SK-N-SH (cell line): ENCODE results near the gene ADAMTS2. TPM values are rescaled to one million over a fixed set of nuclear protein-coding genes. Genes with fewer than 3 reads are reported as not detected.

ENCODE experiments used
- CTCF ChIA-PET: fragments of 300-600, 350-600 bp; formaldehyde crosslinking; extraction: SDS; loops from one replicate; lab custom pipeline; 2021; lab: Yijun Ruan, JAX
- POLR2A ChIA-PET: fragments of 350-600 bp; sonication (Branson Sonifier 250); formaldehyde crosslinking; extraction: SDS; loops from one replicate; lab custom pipeline; 2020; ENCODE audit warnings: antibody characterized with exemption, inconsistent platforms; lab: Yijun Ruan, JAX
- DNase-seq: peaks from one replicate; pipeline ENCODE4 v3.0.0; 2012
- H2AFZ ChIP-seq: fragments of 200-600 bp; sonication (generic); 2 replicates; pipeline ENCODE4 v1.8.1; 2016; ENCODE audit warnings: antibody characterized with exemption, mild to moderate bottlenecking, low read depth
- H3F3A ChIP-seq: fragments of 200-600 bp; sonication (generic); replicated peaks from 2 replicates; pipeline ENCODE3; 2016; ENCODE audit warnings: antibody characterized with exemption, mild to moderate bottlenecking; ENCODE audit not compliant: insufficient read depth
- H3K27ac ChIP-seq, 2 experiments: fragments of 200-500 bp in 1 of 2; fragments of 200-600 bp in 1 of 2; sonication (Bioruptor generic) in 1 of 2; sonication (generic), shearing (Covaris generic) in 1 of 2; 2 replicates each; pipeline versions ENCODE4 v1.5.1 to v1.6.1; 2014 to 2016; ENCODE audit warnings: low read depth in 2 of 2, inconsistent platforms in 1 of 2, low read length in 1 of 2, mild to moderate bottlenecking in 1 of 2, mixed read lengths in 1 of 2
- H3K27me3 ChIP-seq: fragments of 200-600 bp; sonication (generic), shearing (Covaris generic); 2 replicates; pipeline ENCODE4 v1.6.1; 2016; ENCODE audit warnings: mixed run types; ENCODE audit not compliant: insufficient read depth
- H3K36me3 ChIP-seq, 2 experiments: fragments of 200-500 bp in 1 of 2; fragments of 200-600 bp in 1 of 2; sonication (Bioruptor generic) in 1 of 2; sonication (generic) in 1 of 2; replicated peaks in 1 of 2; 2 replicates each; pipeline versions ENCODE3 to v1.5.1; 2014 to 2016; ENCODE audit warnings: low read length in 1 of 2, mild to moderate bottlenecking in 1 of 2; ENCODE audit not compliant: insufficient read depth in 2 of 2, control insufficient read depth in 1 of 2
- H3K4me1 ChIP-seq, 2 experiments: fragments of 200-500 bp in 1 of 2; fragments of 200-600 bp in 1 of 2; sonication (Bioruptor generic) in 1 of 2; sonication (generic), shearing (Covaris generic) in 1 of 2; 2 replicates each; pipeline versions ENCODE4 v1.5.1 to v1.6.1; 2014 to 2016; ENCODE audit warnings: low read depth in 1 of 2, low read length in 1 of 2, mixed run types in 1 of 2; ENCODE audit not compliant: insufficient read depth in 2 of 2, control insufficient read depth in 1 of 2
- H3K4me2 ChIP-seq: fragments of 200-600 bp; sonication (generic), shearing (Covaris generic); 2 replicates; pipeline ENCODE4 v1.6.1; 2017; ENCODE audit warnings: mixed run types
- H3K4me3 ChIP-seq, 2 experiments: fragments of 200-500 bp in 1 of 2; fragments of 200-600 bp in 1 of 2; sonication (Bioruptor generic) in 1 of 2; sonication (generic), shearing (Covaris generic) in 1 of 2; 2 replicates each; pipeline versions ENCODE4 v1.5.1 to v1.8.1; 2014 to 2016; ENCODE audit warnings: low read depth in 2 of 2, inconsistent platforms in 1 of 2, low read length in 1 of 2, mild to moderate bottlenecking in 1 of 2, mixed read lengths in 1 of 2, moderate library complexity in 1 of 2
- H3K79me2 ChIP-seq: fragments of 200-600 bp; sonication (generic); 2 replicates; pipeline ENCODE4 v1.8.1; 2017; ENCODE audit warnings: mild to moderate bottlenecking; ENCODE audit not compliant: insufficient read depth
- H3K9ac ChIP-seq: fragments of 200-600 bp; sonication (generic); 2 replicates; pipeline ENCODE4 v1.6.1; 2017; ENCODE audit warnings: mixed run types
- H3K9me2 ChIP-seq: fragments of 200-600 bp; sonication (generic); 2 replicates; pipeline ENCODE4 v1.6.1; 2017; ENCODE audit warnings: mixed run types
- H3K9me3 ChIP-seq: fragments of 200-600 bp; sonication (generic); 2 replicates; pipeline ENCODE4 v1.6.1; 2017; ENCODE audit warnings: mixed run types, mild to moderate bottlenecking, moderate library complexity
- H4K20me1 ChIP-seq: fragments of 200-600 bp; sonication (generic); 2 replicates; pipeline ENCODE4 v1.6.1; 2017; ENCODE audit warnings: mild to moderate bottlenecking, mixed run types; ENCODE audit not compliant: insufficient read depth
- EP300 ChIP-seq, 2 experiments: IDR thresholded peaks; 2 replicates each; pipeline versions ENCODE4 v1.4.0 to v1.6.1; 2012; ENCODE audit warnings: borderline replicate concordance in 1 of 2, low read depth in 1 of 2, low read length in 1 of 2
- FOXJ3 ChIP-seq: sonication (generic); formaldehyde crosslinking; IDR thresholded peaks from 2 replicates; pipeline ENCODE4 v1.5.1; 2020; ENCODE audit warnings: mild to moderate bottlenecking, missing genetic modification reagents
- JUND ChIP-seq: IDR thresholded peaks from 2 replicates; pipeline ENCODE4 v1.4.0; 2012
- MAX ChIP-seq: IDR thresholded peaks from 2 replicates; pipeline ENCODE4 v1.4.0; 2012; ENCODE audit warnings: low read depth
- MEF2A ChIP-seq: IDR thresholded peaks from 2 replicates; pipeline ENCODE4 v1.4.0; 2012; ENCODE audit warnings: low read depth, borderline replicate concordance
- MXI1 ChIP-seq: IDR thresholded peaks from 2 replicates; pipeline ENCODE4 v1.6.1; 2012; ENCODE audit warnings: mild to moderate bottlenecking, low read depth, low read length, improper control_type of control experiment
- NFIC ChIP-seq: IDR thresholded peaks from 2 replicates; pipeline ENCODE4 v1.4.0; 2012; ENCODE audit warnings: borderline replicate concordance
- NRF1 ChIP-seq: IDR thresholded peaks from 2 replicates; pipeline ENCODE4 v1.6.1; 2012; ENCODE audit warnings: low read depth, mild to moderate bottlenecking, low read length
- RAD21 ChIP-seq: IDR thresholded peaks from 2 replicates; pipeline ENCODE4 v1.6.1; 2012; ENCODE audit warnings: mild to moderate bottlenecking, low read length
- REST ChIP-seq: IDR thresholded peaks from 2 replicates; pipeline ENCODE4 v1.6.1; 2012; ENCODE audit warnings: mild to moderate bottlenecking, low read depth, low read length, moderate library complexity
- RFX5 ChIP-seq: IDR thresholded peaks from 2 replicates; pipeline ENCODE4 v1.6.1; 2012; ENCODE audit warnings: mild to moderate bottlenecking, improper control_type of control experiment, low read length
- RXRA ChIP-seq: IDR thresholded peaks from 2 replicates; pipeline ENCODE4 v1.4.0; 2012; ENCODE audit warnings: low read depth, mild to moderate bottlenecking, borderline replicate concordance
- SIN3A ChIP-seq: IDR thresholded peaks from 2 replicates; pipeline ENCODE4 v1.6.1; 2012; ENCODE audit warnings: low read depth, mild to moderate bottlenecking, low read length, moderate library complexity, borderline replicate concordance
- USF2 ChIP-seq: fragments of 150-350 bp; IDR thresholded peaks from 2 replicates; pipeline ENCODE4 v1.6.1; 2017; ENCODE audit warnings: antibody characterized with exemption, low read length, low read depth, borderline replicate concordance
- WGBS: methylation state at CpG from one replicate; pipeline ENCODE4 v1.1.6; 2017; ENCODE audit warnings: low lambda C conversion rate; 5-methylcytosine and 5-hydroxymethylcytosine counted together
- polyA plus RNA-seq, 3 experiments: library from polyadenylated mRNA; depleted of rRNA; stranded (reverse); fragments of >200 nt; gene quantifications; 2 replicates each; pipeline ENCODE4 v1.2.3, GENCODE V29; 2012

Gene ADAMTS2
- polyA plus RNA-seq, 1 of the 3 experiments (the other 2 are of a cell fraction), result 0.12 TPM

- POLR2A ChIA-PET, result interaction anchor here (0.7 to 1.0 kb wide), 2 partner anchors 17 to 20 kb away, joined by 3 read pairs; no protein-coding TSS in a partner anchor
- Histone ChIP-seq H3K79me2 (no peaks in the 10 kb centered on the region), H3K9me3 (no peaks in the 10 kb centered on the region), H4K20me1 (no peaks in the 10 kb centered on the region), H3K9me2 (no peaks in the 10 kb centered on the region), H3K4me1 (peaks cover 0 to 44% of the 10 kb centered on the region in 2 experiments; a peak in 1 of 4 replicates), H3K4me2 (0 out of 2 replicates have a peak overlapping the region, but pooled peaks have one; percentile 7), H3K4me3 (peak overlapping the region in 1 of 2 experiments; percentile 58; a peak in 2 of 4 replicates), H3K36me3 (no peaks in the 10 kb centered on the region), H2AFZ (no peak overlapping the region), H3F3A (no peaks in the 10 kb centered on the region), H3K9ac (no peak overlapping the region), H3K27me3 (no peaks in the 10 kb centered on the region), H3K27ac (peak overlapping the region in 1 of 2 experiments; percentile 90; a peak in 2 of 4 replicates)
- TF ChIP-seq JUND, result no peak
- TF ChIP-seq USF2, result no peak
- no peak for TF ChIP-seq MAX
- TF ChIP-seq SIN3A, result no peak
- TF ChIP-seq NFIC, result no peak
- no peak for TF ChIP-seq MEF2A
- TF ChIP-seq FOXJ3 (CRISPR knock-in tag), result no peak
- no peak for TF ChIP-seq RFX5
- TF ChIP-seq RXRA, result no peak
- no peak for TF ChIP-seq REST
- TF ChIP-seq MXI1, result no peak
- TF ChIP-seq RAD21, result no peak
- TF ChIP-seq NRF1, result no peak
- TF ChIP-seq EP300 (IDR thresholded peaks at IDR 0.05; ENCODE audit: borderline replicate concordance in 1 of 2, low read depth in 1 of 2, low read length in 1 of 2), result no peak
- DNase-seq, result peak; percentile 76
- WGBS, result no CpG with 5 or more reads among the region's 85 CpGs
- CTCF ChIA-PET, result interaction anchor here (0.5 to 3.1 kb wide), 26 partner anchors 8 to 188 kb away, joined by 3 to 27 read pairs (median 4); no protein-coding TSS in a partner anchor
These were observed 654 bp downstream of the ADAMTS2 start for GRCh38 chr5:179344431-179345182.
